NCI-H2081 treated with DMSO at 0.1 percent for 48 hours (cell line): ENCODE data around the gene LRRC36.
A peak's percentile ranks its signal among the peaks of the same experiment; 100 is the strongest.

Experiments
- DNase-seq: peaks from one replicate; lab custom pipeline; 2025; lab: John Stamatoyannopoulos, UW

Gene LRRC36

DNA sequence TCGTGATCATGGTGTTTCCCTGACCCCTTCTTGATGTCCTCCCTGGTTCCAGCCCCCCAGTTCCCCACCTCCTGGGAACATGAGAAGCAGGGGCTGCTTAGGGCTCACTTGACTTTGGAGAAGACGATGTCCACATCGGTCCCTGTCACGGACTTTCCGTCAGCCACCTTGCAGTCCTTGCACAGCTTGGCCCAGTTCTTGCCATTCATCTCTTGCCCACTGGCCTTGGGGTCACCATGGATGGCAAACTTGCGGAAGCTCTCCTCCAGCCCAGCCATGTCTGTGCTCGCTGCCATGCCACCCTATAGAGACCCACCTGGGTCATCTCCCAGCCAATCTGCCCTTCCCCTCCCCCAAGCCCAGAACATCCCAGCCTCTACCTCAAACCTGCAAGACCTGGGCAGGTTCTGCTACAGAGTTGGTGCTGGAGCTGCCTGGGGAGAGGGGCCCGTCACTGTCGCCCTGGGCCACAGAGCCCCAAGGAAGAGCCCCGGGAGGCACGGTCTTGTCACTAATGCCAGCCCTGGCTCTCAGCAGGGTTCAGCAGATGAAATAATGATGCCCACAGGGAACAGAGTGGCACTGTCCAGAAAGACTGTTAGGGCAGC is 64.3 kb downstream of the LRRC36 start:
- no peak for DNase-seq

DNA sequence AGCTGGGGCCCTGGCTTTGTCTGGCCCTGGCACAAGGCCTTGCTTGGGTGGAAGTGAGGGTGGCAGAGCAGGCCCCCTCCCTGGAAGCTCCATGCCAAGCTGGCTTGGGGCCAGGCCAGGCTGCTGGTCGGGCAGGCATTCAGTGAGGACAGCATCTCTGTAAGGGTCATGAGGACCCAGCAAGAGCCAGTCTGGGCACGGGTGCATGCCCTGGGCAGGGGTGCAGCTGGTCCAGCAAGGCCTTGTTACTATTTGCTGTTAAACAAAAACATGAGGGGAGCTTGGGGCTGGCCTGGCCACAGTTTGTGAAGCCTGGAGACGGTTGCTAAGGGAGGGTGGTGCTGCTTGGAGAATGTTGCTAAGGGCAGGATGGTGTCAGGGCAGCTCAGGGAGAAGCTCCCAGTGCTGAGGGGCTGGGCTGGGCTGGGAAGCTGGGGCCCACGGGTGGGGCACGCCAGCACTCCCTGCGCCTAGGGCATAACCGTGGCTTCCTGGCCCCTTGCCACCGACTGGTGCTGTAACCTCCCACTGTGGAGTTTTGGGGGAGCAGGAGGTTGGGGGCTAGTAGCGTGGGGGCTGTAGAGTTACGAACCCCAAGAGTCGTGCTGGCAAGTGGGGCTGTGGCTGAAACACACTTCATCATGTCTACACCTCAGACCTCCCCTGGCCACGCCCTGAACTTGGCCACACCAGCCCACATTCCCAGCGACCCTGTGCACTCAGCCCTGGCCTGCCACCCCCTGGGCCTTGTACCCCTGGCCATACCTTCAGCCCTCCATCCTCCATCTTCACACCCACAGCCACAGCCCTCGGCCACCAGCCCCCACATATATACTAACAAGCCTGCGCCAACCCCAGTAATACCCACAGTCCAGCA is 65.0 kb downstream of the LRRC36 start:
- no peak for DNase-seq

- DNase-seq = no peak
Measured at GRCh38 chr16:67392301-67393059, 65.9 kb downstream of the LRRC36 start.

DNA sequence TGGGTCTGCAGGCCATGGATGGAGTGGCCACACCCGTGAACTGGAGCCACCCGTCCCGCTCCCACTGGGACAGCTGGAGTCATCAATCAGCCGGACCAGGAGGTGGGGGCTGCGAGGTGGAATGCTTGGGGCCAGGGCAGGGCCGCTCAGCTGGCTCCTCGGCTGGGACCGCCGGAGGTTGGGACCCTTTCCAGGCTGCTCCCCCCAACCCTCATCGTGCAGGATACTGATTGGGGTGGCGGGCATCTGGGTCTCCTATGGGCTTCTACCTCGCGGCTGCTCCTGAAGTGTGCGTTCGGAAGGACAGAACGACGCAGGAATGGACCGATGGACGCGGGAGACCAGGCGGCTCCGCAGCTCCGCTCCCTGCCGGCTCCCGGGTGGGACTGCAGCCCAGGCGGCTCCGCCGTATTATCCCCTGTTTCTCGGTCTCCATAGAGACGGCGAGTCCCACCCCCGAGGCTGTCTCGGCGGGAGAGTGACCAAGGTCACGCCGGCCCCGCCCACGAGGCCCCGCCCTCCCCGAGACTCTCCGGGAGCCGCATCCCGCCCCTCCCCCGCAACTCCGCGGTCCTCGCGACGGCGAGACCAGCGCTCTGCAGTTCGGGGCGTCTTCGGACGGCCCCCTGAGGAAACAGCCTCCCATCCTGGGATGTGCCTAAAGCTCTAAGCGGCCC is 66.6 kb downstream of the LRRC36 start, which contains the start of gene TPPP3:
Gene TPPP3, minus strand, starts transcription at position 388 of the 677 bp plus-strand sequence. CDS start 2,387 bp downstream, outside the sequence.
- DNase-seq = no peak

GRCh38 chr16:67393788-67394154 is 67.2 kb downstream of the LRRC36 start:
- no peak for DNase-seq

DNA sequence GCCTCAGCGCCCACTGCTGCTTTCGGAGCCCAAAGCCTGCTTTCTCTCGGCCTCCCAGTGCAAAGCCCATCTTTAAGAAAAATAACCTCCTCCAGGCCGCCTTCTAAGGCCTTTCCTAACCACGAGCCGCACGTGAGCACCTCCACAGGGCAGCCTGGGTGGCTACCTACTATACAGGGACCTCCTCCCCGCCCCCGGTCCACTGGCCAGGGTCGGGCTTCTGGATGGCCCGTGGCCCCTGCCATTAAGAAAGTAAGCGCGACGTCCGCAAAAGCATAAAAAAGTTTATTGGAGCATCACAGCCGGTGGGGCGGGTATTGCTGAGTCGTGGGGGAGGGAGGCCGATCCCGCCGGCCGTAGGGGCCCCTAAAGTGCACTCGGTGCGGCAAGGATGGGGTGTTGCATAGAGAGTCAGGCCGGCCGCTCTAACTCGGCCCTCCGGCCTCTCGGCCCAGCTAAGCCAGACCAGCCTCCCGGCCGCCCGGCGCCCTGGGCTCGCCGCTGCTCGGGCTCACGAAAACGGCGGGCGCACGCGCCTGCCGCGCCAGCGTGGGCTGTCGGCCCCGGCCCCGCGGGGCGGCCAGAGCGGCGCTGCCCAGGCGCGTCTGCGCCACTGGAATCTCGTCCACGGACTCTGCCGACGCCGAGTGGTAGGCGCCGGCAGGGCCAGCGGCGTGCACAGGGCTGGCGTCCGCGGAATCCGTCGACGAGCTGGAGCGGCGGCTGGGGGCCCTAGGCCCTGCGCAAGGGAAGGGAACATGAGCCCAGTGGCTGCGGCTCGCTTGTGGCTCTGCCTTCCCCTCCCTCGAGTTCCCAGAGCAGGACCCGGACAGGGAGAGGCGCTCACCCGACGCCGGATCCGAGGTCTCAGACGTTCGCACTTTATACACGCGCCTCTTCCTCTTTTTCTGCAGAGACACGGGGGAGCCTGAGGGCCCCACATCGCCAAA is 67.8 kb downstream of the LRRC36 start:
- no peak for DNase-seq

- no peak for DNase-seq
Measured at GRCh38 chr16:67395105-67395457, 68.5 kb downstream of the LRRC36 start.

DNA sequence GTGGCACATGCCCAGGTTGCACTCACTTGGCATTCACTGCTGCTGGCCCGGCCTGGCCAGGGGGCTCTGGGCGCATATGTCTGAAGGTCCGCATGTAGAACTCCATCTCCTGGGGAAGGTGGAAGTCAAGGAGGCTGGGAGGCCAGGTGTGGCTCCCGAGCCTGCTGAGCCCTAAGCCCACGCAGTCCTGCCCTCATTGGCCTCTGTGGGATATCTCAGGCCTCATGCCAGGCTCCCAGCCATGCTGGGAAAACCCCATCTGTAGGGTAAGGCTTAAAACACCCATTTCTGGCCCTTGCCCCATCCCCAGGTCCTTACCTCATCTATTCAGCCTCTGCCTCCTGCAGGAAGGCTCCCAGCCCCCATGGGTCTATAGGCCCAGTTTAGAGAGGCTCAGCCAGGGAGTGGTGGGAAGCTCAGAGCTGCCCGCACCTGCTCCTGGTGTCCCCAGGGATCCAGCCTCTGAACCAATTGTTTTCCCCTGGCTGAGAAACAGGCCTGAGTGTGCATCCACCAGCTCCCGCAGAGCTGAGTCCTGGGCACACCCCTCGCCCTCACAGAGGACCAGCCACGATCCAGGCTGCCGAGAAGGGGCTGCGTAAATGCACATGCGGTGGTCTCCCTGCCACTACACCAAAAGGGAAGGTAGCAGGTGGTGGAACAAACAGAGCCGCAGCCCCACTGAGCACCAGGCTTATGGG is 69.0 kb downstream of the LRRC36 start:
- DNase-seq = peak; percentile 58

DNA sequence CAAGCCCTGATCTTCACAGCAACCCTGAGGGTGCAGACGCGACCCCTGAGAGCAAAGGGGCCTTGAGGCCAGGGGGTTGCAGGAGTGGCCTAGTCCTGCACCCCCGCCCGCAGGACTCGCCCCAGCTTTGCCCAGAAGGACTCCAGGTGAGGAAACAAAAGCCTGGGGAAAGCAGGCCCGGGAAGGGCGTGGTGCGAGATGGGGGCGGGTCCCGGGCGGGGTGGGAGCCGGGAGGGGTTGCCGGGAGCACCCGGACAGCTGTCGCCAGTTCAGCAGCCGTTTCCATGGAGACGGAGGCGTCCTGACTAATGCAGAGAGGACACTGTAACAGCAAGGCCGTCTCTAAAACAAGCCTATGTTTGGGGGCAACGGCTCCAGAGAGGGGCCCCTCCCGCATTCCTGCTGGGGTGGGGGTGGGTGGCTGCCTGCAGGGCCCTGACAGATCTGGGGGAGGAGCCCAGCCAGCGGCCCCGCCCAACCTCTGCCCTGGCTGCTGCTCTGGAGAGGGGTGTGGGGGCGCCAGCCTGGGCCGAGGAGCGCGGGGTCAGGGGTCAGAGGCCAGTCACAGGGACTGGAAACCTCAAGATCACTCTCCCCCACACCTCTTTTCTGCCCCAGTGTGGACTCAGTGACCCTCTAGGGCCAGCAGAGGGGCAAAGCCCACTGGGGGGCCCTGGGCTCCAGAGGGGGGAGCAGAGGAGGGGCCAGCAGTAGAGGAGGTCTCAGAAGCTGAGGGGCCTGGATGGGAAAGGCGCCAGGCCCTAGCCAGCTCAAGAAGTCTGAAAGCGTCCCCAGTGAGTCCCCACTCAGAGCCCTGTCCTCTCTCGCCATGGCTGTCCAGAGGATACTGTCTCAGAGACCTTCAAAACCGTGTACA is 69.8 kb downstream of the LRRC36 start:
- peak; percentile 56 for DNase-seq

DNA sequence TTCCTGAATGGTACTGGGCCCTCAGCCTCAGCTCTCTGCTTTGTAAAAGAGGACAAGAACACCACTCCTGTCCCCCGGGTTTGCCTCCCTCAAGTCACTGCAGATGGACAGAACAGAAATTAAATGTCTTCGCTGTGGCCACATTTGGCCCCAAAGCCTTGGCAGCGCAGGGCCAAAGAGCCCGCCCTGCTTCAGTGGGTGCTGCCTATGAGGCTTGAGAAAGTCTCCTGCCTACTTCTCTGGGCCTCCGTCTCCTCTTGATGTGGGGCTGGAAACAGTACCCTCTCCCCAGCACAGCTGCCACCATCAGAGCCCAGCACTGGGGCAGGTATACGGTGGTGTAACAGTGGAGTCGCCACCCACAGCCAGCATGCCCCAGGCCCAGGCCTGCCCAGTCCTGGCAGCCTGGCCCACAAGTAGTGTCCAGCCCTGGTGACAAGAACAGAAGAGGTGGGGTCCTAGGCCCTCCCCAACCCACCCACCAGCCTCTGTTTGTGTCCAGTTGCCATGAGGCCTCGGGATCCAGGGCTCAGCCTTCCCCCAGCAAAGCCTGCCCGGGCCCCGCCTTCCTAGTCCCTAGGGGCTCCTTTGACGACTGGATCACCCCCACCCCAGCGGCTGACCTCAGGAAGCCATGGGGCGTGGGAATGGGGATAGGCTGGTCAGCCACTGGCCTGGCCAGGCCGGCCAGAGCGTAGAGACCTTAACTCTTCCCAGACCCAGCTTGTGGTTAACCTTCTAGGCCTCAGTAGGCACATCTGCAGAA is 70.6 kb downstream of the LRRC36 start:
- no peak for DNase-seq

DNA sequence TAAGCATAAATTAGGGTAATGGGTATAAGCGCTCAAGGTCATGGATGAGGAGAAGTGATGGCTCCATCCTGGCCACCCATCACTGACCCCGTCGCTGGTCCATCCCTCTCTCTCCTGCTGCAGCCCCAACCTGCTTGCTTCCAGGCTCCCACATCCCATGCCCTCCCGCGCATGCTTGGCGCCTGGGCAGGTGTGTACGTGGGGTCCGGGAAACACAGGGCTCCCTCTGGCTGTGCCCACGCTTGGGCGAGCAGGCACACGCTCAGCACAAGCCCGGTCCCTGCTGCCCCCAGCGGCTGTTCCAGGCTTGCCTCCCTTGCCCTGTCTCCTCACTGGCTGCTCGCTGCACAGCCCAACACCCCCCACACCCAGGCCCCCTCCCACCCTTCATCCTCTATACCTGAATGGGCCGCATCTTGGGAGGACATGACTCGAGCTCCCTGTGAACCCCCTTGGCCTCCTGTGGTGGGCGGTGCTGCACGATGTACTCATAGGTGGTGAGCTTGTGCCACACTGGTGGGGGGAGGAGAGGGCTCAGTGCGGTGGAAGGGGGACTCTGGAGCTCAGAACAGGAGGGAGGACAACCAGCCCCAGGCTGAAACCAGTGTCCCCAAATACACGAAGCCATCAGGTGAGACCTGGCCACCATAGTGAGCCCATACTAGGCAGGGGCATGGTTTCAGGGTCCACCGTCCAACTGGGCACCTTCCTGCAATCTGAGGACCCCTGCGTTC is 71.4 kb downstream of the LRRC36 start:
- DNase-seq = no peak

- no peak for DNase-seq
Measured at GRCh38 chr16:67398546-67399217, 72.1 kb downstream of the LRRC36 start.

DNA sequence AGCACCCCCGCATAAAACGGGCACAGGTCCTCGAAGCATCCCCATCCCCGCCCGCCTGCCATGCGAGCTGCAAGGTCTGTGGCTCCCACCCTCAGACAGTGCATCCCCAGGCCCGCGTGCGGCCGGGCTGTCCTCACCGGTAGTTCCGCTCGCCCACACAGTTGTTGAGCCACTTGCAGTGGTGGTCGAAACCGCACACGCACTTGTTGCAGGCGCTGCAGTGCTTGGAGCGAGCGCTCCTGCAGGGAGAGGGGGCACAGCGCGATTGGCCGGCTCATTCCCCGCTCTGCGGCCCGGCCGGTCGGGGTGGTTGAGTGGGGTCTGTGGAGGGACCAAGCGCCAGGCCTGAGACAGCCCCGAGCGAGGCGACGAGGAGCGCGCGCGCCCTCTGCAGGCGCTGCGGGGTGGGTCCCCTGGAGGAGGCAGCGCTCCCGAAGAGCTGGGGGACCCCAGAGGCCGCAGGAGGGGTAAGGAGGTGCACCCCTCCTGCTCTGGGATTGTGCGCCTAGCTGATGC is 72.7 kb downstream of the LRRC36 start:
- DNase-seq = no peak

DNA sequence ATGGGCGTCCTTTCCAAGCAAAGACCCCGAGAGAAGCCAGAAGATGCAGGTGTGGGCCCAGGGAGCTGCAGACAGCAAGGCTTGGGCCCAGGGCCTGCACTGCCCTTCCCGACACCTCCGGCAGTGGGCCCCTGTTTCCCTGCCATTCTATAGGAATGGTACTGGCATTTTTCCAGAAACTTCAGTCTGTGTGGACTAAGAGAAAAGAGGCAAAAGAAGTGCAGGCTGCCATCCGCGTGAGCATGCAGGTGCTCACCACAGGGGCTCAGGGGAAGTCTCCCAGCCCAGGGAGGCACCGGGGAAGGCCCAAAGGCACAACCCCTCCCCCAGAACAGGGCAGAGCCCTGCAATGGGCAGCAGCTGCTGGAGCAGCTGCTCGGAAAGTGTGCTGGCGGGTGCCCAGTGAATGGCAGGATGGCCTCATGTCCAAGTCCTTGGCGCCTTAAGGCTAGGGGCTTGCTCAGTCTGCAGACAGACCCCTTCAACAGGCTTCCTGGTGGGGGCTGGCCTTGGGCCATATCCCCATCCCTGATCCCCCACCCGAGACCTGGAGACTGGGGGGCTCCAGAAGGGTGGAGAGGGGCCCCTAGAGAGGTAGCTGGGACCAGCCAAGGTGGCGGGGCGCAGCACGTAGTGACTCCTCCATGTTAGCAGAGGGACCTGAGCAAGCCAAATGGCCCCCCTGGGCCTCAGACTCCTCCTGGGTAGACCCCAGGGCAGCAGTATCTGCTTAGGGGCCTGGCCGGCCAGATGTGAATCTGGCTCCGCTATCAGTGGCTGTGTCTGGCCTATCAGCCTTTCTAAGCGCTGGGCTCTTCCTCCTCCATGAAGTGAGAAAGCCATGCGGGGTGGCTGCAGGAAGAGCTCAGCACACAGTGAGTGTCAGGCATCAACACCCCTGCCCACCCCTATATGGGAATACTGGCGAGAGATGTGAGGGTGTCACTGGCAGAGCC is 73.4 kb downstream of the LRRC36 start:
- peak; percentile 21 for DNase-seq

- no peak for DNase-seq
Measured at GRCh38 chr16:67400901-67401300, 74.3 kb downstream of the LRRC36 start.

DNA sequence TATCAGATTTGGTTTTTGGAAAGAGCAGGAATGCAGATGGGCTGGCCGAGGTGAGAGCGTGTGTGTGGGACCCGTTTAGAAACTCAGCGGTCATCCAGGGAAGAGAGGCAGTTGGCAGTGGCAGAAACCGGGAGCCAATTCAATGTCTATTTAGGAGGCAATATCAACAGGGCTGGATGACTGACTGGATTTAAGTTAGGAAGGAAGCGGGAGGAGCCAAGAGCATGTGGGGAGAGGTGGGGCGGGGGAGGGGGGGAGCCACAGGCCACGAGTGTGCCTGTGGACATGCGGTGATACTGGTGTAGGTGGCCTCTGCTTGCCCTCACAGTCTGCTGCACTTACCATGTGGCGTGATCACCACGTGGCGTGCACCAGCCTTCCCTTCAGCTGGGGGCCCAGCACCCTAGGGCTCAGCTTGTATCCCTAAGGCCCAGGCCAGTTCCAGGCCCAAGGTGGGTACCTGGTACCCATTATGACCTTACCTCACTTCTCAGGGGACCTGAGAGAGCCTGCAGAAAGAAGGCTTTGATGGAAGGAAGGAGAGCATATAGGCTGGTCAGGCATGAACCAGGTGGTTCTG is 77.5 kb downstream of the LRRC36 start:
- DNase-seq = no peak
